IMR-90 (cell line): ENCODE data around the gene SCNN1B. TPM values are rescaled to one million over a fixed set of nuclear protein-coding genes. Genes with fewer than 3 reads are reported as not detected.

ENCODE experiments used
- ATAC-seq: fragments of 200-7000 bp; cut with Tn5 transposase; 2 replicates; pipeline ENCODE4 v1.9.1; 2020; ENCODE audit warnings: low read depth, mild to moderate bottlenecking, moderate library complexity
- BruUV-seq: library from RNA; stranded (reverse); fragments of 400-500 nt; replicated peaks from 2 replicates; lab custom pipeline; 2021; lab: Mats Ljungman, UMichigan
- CTCF ChIA-PET: fragments of 300-600 bp; formaldehyde crosslinking; extraction: SDS; loops from one replicate; lab custom pipeline; 2021; ENCODE audit warnings: antibody characterized with exemption; lab: Yijun Ruan, JAX
- POLR2A ChIA-PET: fragments of 300-600 bp; sonication (Branson Sonifier 250); formaldehyde crosslinking; loops from one replicate; lab custom pipeline; 2022; ENCODE audit warnings: antibody characterized with exemption; ENCODE audit not compliant: unreplicated experiment; lab: Charles Lee
- DNase-seq: peaks from one replicate; pipeline ENCODE4 v3.0.0; 2013
- H2AFZ ChIP-seq: replicated peaks from 2 replicates; pipeline ENCODE3; 2013; ENCODE audit warnings: low read length, mild to moderate bottlenecking; ENCODE audit not compliant: poor library complexity
- H2AK5ac ChIP-seq: 2 replicates; pipeline ENCODE4 v1.6.1; 2013; ENCODE audit warnings: low read depth, low read length, inconsistent platforms
- H2AK9ac ChIP-seq: replicated peaks from 2 replicates; pipeline ENCODE3; 2013; ENCODE audit warnings: mild to moderate bottlenecking, low read depth, low read length, moderate library complexity; ENCODE audit not compliant: poor library complexity
- H2BK120ac ChIP-seq: 2 replicates; pipeline ENCODE4 v1.6.1; 2013; ENCODE audit warnings: low read depth, low read length, inconsistent platforms
- H2BK15ac ChIP-seq: 3 replicates; pipeline ENCODE4 v1.6.1; 2013; ENCODE audit warnings: low read depth, low read length, inconsistent platforms
- H2BK20ac ChIP-seq: 2 replicates; pipeline ENCODE4 v1.6.1; 2013; ENCODE audit warnings: low read depth, mild to moderate bottlenecking, inconsistent platforms, low read length, moderate library complexity
- H2BK5ac ChIP-seq: 2 replicates; pipeline ENCODE4 v1.6.1; 2013; ENCODE audit warnings: mild to moderate bottlenecking, low read depth, low read length, inconsistent platforms; ENCODE audit not compliant: poor library complexity, severe bottlenecking
- H3K14ac ChIP-seq: replicated peaks from 2 replicates; pipeline ENCODE4 v1.6.1; 2013; ENCODE audit warnings: low read depth, low read length, inconsistent platforms
- H3K18ac ChIP-seq: 2 replicates; pipeline ENCODE4 v1.6.1; 2013; ENCODE audit warnings: low read depth, low read length, control low read depth
- H3K23ac ChIP-seq: 2 replicates; pipeline ENCODE4 v1.6.1; 2013; ENCODE audit warnings: low read depth, low read length, inconsistent platforms
- H3K27ac ChIP-seq: 2 replicates; pipeline ENCODE4 v1.5.1; 2013; ENCODE audit warnings: mild to moderate bottlenecking, control low read depth, low read length; ENCODE audit not compliant: insufficient read depth
- H3K27me3 ChIP-seq: 2 replicates; pipeline ENCODE4 v1.6.1; 2013; ENCODE audit warnings: low read length; ENCODE audit not compliant: control insufficient read depth, insufficient read depth
- H3K36me3 ChIP-seq: 2 replicates; pipeline ENCODE4 v1.6.1; 2013; ENCODE audit warnings: low read length, mixed read lengths; ENCODE audit not compliant: control insufficient read depth, insufficient read depth
- H3K4ac ChIP-seq: 2 replicates; pipeline ENCODE4 v1.6.1; 2013; ENCODE audit warnings: low read depth, low read length, inconsistent platforms
- H3K4me1 ChIP-seq: 2 replicates; pipeline ENCODE4 v1.6.1; 2013; ENCODE audit warnings: low read length, mixed read lengths; ENCODE audit not compliant: control insufficient read depth, insufficient read depth
- H3K4me2 ChIP-seq: 2 replicates; pipeline ENCODE4 v1.6.1; 2013; ENCODE audit warnings: low read depth, mild to moderate bottlenecking, control low read depth, low read length, moderate library complexity
- H3K4me3 ChIP-seq: 2 replicates; pipeline ENCODE4 v1.5.1; 2013; ENCODE audit warnings: low read depth, mild to moderate bottlenecking, control low read depth, low read length, moderate library complexity; ENCODE audit not compliant: insufficient read depth
- H3K56ac ChIP-seq: 2 replicates; pipeline ENCODE4 v1.6.1; 2013; ENCODE audit warnings: low read length, inconsistent platforms; ENCODE audit not compliant: insufficient read depth; ENCODE audit errors: extremely low read depth
- H3K79me1 ChIP-seq, 2 experiments: 2 replicates each; pipeline ENCODE4 v1.6.1; 2013; ENCODE audit warnings: low read length in 2 of 2, inconsistent platforms in 1 of 2, low read depth in 1 of 2
- H3K9ac ChIP-seq: 2 replicates; pipeline ENCODE4 v1.6.1; 2013; ENCODE audit warnings: low read depth, low read length, control low read depth
- H3K9me1 ChIP-seq: 2 replicates; pipeline ENCODE4 v1.6.1; 2013; ENCODE audit warnings: low read length, inconsistent platforms; ENCODE audit not compliant: insufficient read depth
- H3K9me3 ChIP-seq: 2 replicates; pipeline ENCODE4 v1.6.1; 2013; ENCODE audit warnings: low read length; ENCODE audit not compliant: control insufficient read depth, insufficient read depth
- H4K20me1 ChIP-seq: 2 replicates; pipeline ENCODE4 v1.6.1; 2013; ENCODE audit warnings: low read length, inconsistent platforms; ENCODE audit not compliant: insufficient read depth
- H4K5ac ChIP-seq: 2 replicates; pipeline ENCODE4 v1.6.1; 2013; ENCODE audit warnings: mild to moderate bottlenecking, low read depth, low read length, control low read depth
- H4K8ac ChIP-seq, 2 experiments: 2 replicates each; pipeline ENCODE4 v1.6.1; 2013; ENCODE audit warnings: low read depth in 2 of 2, low read length in 2 of 2, control low read depth in 1 of 2, inconsistent platforms in 1 of 2
- H4K91ac ChIP-seq: 2 replicates; pipeline ENCODE4 v1.6.1; 2013; ENCODE audit warnings: low read depth, low read length, inconsistent platforms; ENCODE audit not compliant: insufficient read depth
- MAZ ChIP-seq: IDR thresholded peaks from 2 replicates; pipeline ENCODE4 v1.6.1; 2012; ENCODE audit warnings: low read depth, mild to moderate bottlenecking, low read length, improper control_type of control experiment, moderate library complexity, borderline replicate concordance
- WGBS, 2 experiments: methylation state at CpG; one replicate each; pipeline versions ENCODE4 v1.1.5 to v1.1.7; 2013; ENCODE audit warnings: missing lambda C conversion rate in 2 of 2; ENCODE audit not compliant: insufficient read length in 1 of 2; ENCODE audit errors: extremely low coverage in 2 of 2; 5-methylcytosine and 5-hydroxymethylcytosine counted together
- dilution Hi-C: fragments of 300-500 bp; cut with HindIII; formaldehyde crosslinking; loops from one replicate; pipeline ENCODE4 v1.14.3; 2018; ENCODE audit warnings: low sequenced_read_pairs; ENCODE audit not compliant: unreplicated experiment
- in situ Hi-C: fragments of 300-500 bp; cut with MboI; formaldehyde crosslinking; loops from 3 replicates; pipeline ENCODE4 v1.14.3; 2019; ENCODE audit warnings: low sequenced_read_pairs, inconsistent platforms, mixed read lengths
- intact Hi-C: fragments of 100-400 bp; cut with micrococcal nuclease; formaldehyde crosslinking; loops from 2 replicates; pipeline ENCODE4 v1.10.0; 2022
- polyA plus RNA-seq, 3 experiments: library from polyadenylated mRNA; depleted of rRNA; stranded (reverse); fragments of >200 nt; gene quantifications; 2 replicates each; pipeline ENCODE4 v1.2.3, GENCODE V29; 2012; ENCODE audit warnings: low replicate concordance in 1 of 3
- total RNA-seq: library from RNA; depleted of rRNA; stranded (reverse); fragments of >200 nt; gene quantifications from 2 replicates; pipeline ENCODE4 v1.2.3, GENCODE V29; 2012

The SCNN1B gene
- total and polyA plus RNA-seq, 2 of the 4 experiments (the other 2 are of a cell fraction): not detected

GRCh38 chr16:23334457-23334853 lies 32.4 kb downstream of the SCNN1B start:
- Histone ChIP-seq H2BK120ac (no peak overlapping the region), H2AK5ac (no peak overlapping the region), H4K91ac (no peak overlapping the region), H3K9me3 (no peaks in the 10 kb centered on the region), H3K23ac (no peak overlapping the region), H3K4me1 (no peaks in the 10 kb centered on the region), H3K9ac (no peak overlapping the region), H3K79me1 (no peaks in the 10 kb centered on the region), H2AK9ac (no peak overlapping the region), H3K27ac (no peak overlapping the region), H2BK15ac (no peak overlapping the region), H3K4ac (no peak overlapping the region), H3K14ac (no peak overlapping the region), H2BK20ac (no peak overlapping the region), H3K18ac (no peak overlapping the region), H3K4me3 (no peak overlapping the region), H3K36me3 (no peaks in the 10 kb centered on the region), H3K9me1 (no peaks in the 10 kb centered on the region), H3K4me2 (no peak overlapping the region), H4K8ac (no peak overlapping the region), H2BK5ac (no peak overlapping the region), H2AFZ (peak overlapping the region; percentile 13), H3K56ac (no peak overlapping the region), H4K5ac (no peak overlapping the region), H3K27me3 (no peaks in the 10 kb centered on the region), H4K20me1 (no peaks in the 10 kb centered on the region)
- TF ChIP-seq MAZ: no peak
- ChIA-PET CTCF (interaction anchor here (0.8 kb wide), 1 partner anchor 88 kb away, joined by 4 read pairs; no protein-coding TSS in a partner anchor), POLR2A (no interaction called here)
- DNase-seq (no peak), ATAC-seq (no peak)
- in situ Hi-C loops (no loop called here), dilution Hi-C loops (no loop called here), intact Hi-C loops (no loop called here)
- no TSS peak for BruUV-seq
- WGBS, 2 experiments: 33% methylated on average over 1 of the region's 3 CpGs; no CpG with 5 or more reads in 1 of the 2 experiments
